HEK293 (cell line): Measurements from ENCODE around the gene RAET1L.

Experiments
- CTCF ChIA-PET: fragments of 350-600 bp; formaldehyde crosslinking; extraction: SDS; loops from one replicate; lab custom pipeline; 2021; ENCODE audit warnings: antibody characterized with exemption; lab: Yijun Ruan, JAX
- POLR2A ChIA-PET: fragments of 300-600 bp; formaldehyde crosslinking; extraction: SDS; loops from one replicate; lab custom pipeline; 2020; ENCODE audit warnings: antibody characterized with exemption, inconsistent platforms; lab: Yijun Ruan, JAX
- H3K27ac ChIP-seq: fragments of 200-500 bp; sonication (Bioruptor generic); 2 replicates; pipeline ENCODE4 v1.5.1; 2014; ENCODE audit warnings: low read depth, low read length, control low read depth, inconsistent platforms; ENCODE audit errors: extremely low read depth
- H3K36me3 ChIP-seq, 2 experiments: fragments of 200-500 bp in 1 of 2; sonication (Bioruptor generic) in 1 of 2; 1 replicate in 1 of 2; 2 replicates in 1 of 2; pipeline ENCODE4 v1.5.1; 2014 to 2017; ENCODE audit warnings: inconsistent platforms in 2 of 2, low read length in 2 of 2; ENCODE audit not compliant: control insufficient read depth in 2 of 2, insufficient read depth in 1 of 2
- H3K4me1 ChIP-seq: fragments of 200-500 bp; sonication (Bioruptor generic); 2 replicates; pipeline ENCODE4 v1.5.1; 2014; ENCODE audit warnings: mild to moderate bottlenecking, low read length, inconsistent platforms; ENCODE audit not compliant: control insufficient read depth, insufficient read depth
- H3K4me3 ChIP-seq: 2 replicates; pipeline ENCODE4 v1.5.1; 2011; ENCODE audit warnings: low read depth, mild to moderate bottlenecking, control low read depth, low read length, moderate library complexity
- H3K9me3 ChIP-seq: fragments of 200-500 bp; sonication (Bioruptor generic); 2 replicates; pipeline ENCODE4 v1.5.1; 2014; ENCODE audit warnings: low read depth, low read length, inconsistent platforms; ENCODE audit not compliant: control insufficient read depth, insufficient read depth
- BCL11A ChIP-seq: fragments of 450-650 bp; formaldehyde crosslinking; IDR thresholded peaks from 2 replicates; pipeline ENCODE4 v1.5.1; 2016; ENCODE audit warnings: low read depth, missing biosample characterization, missing genetic modification characterization
- KLF9 ChIP-seq: fragments of 450-650 bp; formaldehyde crosslinking; IDR thresholded peaks from 2 replicates; pipeline ENCODE4 v1.5.1; 2016; ENCODE audit warnings: missing biosample characterization, missing genetic modification characterization, low read depth
- MZF1 ChIP-seq: fragments of 450-650 bp; formaldehyde crosslinking; IDR thresholded peaks from 2 replicates; pipeline ENCODE4 v1.5.1; 2017; ENCODE audit warnings: missing biosample characterization, missing genetic modification characterization, borderline replicate concordance
- TCF7L2 ChIP-seq: IDR thresholded peaks from 2 replicates; pipeline ENCODE4 v1.6.1; 2011; ENCODE audit warnings: low read depth, mild to moderate bottlenecking, inconsistent platforms, low read length, moderate library complexity, borderline replicate concordance
- WT1 ChIP-seq: fragments of 450-650 bp; formaldehyde crosslinking; IDR thresholded peaks from 2 replicates; pipeline ENCODE4 v1.5.1; 2016; ENCODE audit warnings: missing biosample characterization, missing genetic modification characterization
- ZNF121 ChIP-seq: fragments of 450-650 bp; formaldehyde crosslinking; IDR thresholded peaks from 2 replicates; pipeline ENCODE4 v1.5.1; 2016; ENCODE audit warnings: missing biosample characterization, missing genetic modification characterization
- ZNF132 ChIP-seq: fragments of 450-650 bp; formaldehyde crosslinking; IDR thresholded peaks from 2 replicates; pipeline ENCODE4 v1.5.1; 2017; ENCODE audit warnings: missing biosample characterization, missing genetic modification characterization, borderline replicate concordance
- ZNF202 ChIP-seq: fragments of 450-650 bp; formaldehyde crosslinking; IDR thresholded peaks from 2 replicates; pipeline ENCODE4 v1.5.1; 2016; ENCODE audit warnings: missing biosample characterization, missing genetic modification characterization, borderline replicate concordance
- ZNF394 ChIP-seq: fragments of 450-650 bp; formaldehyde crosslinking; IDR thresholded peaks from 2 replicates; pipeline ENCODE4 v1.5.1; 2016; ENCODE audit warnings: missing biosample characterization, missing genetic modification characterization, mild to moderate bottlenecking, moderate library complexity, borderline replicate concordance
- ZNF423 ChIP-seq: fragments of 450-650 bp; formaldehyde crosslinking; IDR thresholded peaks from 2 replicates; pipeline ENCODE4 v1.5.1; 2016; ENCODE audit warnings: missing biosample characterization, missing genetic modification characterization
- ZNF555 ChIP-seq: fragments of 450-650 bp; formaldehyde crosslinking; conservative IDR thresholded peaks from 2 replicates; pipeline ENCODE4 v1.5.1; 2017; ENCODE audit warnings: missing biosample characterization, mild to moderate bottlenecking, missing genetic modification characterization, inconsistent platforms
- ZNF571 ChIP-seq: fragments of 450-650 bp; formaldehyde crosslinking; IDR thresholded peaks from 2 replicates; pipeline ENCODE4 v1.5.0; 2017; ENCODE audit warnings: missing biosample characterization, missing genetic modification characterization
- ZNF596 ChIP-seq: fragments of 450-650 bp; IDR thresholded peaks from 2 replicates; pipeline ENCODE4 v1.5.0; 2018; ENCODE audit warnings: missing biosample characterization, mild to moderate bottlenecking, missing genetic modification characterization, moderate library complexity
- ZNF626 ChIP-seq: fragments of 450-650 bp; sonication (Bioruptor Pico); formaldehyde crosslinking; IDR thresholded peaks from 2 replicates; pipeline ENCODE4 v1.5.1; 2018; ENCODE audit warnings: missing biosample characterization, missing genetic modification characterization, inconsistent platforms
- ZNF76 ChIP-seq: fragments of 450-650 bp; formaldehyde crosslinking; IDR thresholded peaks from 2 replicates; pipeline ENCODE4; 2016; ENCODE audit warnings: low read depth, missing biosample characterization, missing genetic modification characterization, borderline replicate concordance
- TF ChIP-seq, protein P1 (sequence below): fragments of 450-650 bp; formaldehyde crosslinking; IDR thresholded peaks from 2 replicates; pipeline ENCODE4 v1.5.1; 2016; ENCODE audit warnings: missing biosample characterization, missing genetic modification characterization
- TF ChIP-seq, protein P2 (sequence below): fragments of 450-650 bp; formaldehyde crosslinking; IDR thresholded peaks from 2 replicates; pipeline ENCODE4 v1.5.1; 2016; ENCODE audit warnings: missing biosample characterization, missing genetic modification characterization
- TF ChIP-seq, protein P3 (sequence below): fragments of 450-650 bp; formaldehyde crosslinking; IDR thresholded peaks from 2 replicates; pipeline ENCODE4 v1.5.1; 2016; ENCODE audit warnings: missing biosample characterization, missing genetic modification characterization
- TF ChIP-seq, protein P4 (sequence below): fragments of 450-650 bp; formaldehyde crosslinking; IDR thresholded peaks from 2 replicates; pipeline ENCODE4 v1.5.1; 2016; ENCODE audit warnings: missing biosample characterization, missing genetic modification characterization

The RAET1L gene

DNA sequence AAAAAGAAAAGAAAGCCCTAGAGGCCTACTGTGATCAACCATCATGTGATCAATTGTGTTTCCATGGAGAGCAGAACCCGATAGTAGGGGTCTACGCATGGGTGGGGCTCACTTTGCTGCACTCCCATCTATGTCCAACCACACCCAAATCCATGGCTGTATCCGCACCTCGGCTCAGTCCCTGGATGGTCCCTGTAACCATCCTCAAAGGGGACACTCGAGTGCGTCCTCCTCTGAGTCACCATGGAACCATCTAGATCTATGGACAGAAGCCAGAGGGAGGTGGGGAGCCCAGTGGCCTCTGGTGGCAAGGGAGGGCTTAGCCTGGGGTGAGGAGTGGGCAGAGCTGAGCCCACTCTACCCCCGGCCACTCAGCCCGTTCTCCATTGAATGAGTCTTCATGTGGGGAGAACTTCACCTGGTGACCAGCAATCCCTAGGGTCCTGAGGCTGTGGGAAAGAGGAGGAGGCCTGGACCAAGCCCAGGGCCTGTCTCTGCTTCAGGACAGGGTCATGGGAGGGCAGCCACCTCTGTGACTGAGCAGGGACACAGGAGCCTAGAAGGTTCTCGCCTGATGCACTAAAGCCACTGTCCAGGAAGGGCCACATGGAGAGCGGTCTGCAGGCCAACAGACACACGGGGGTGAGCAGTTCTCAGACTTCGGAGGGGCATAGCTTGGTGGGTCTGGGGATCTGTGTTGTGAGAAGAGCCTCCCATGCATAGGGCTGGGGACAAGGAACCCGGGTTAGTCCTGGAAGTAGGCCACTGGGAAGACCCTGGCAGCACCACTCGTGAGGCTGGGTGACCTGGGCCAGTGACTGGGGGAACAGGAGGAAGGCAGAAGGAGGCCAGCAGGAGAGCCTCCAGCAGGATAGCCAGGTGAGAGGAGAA lies 19.3 kb downstream of the RAET1L start:
- Histone ChIP-seq H3K9me3 (no peaks in the 10 kb centered on the region), H3K36me3 (peaks cover 0 to 5% of the 10 kb centered on the region in 2 experiments; a peak in 1 of 3 replicates), H3K4me1 (peaks cover 3% of the 10 kb centered on the region; the same call in 1 of the 2 replicates), H3K4me3 (no peak overlapping the region)
- CTCF ChIA-PET: interaction anchor here (0.6 to 2.5 kb wide), 13 partner anchors 11 to 354 kb away, joined by 3 to 18 read pairs (median 5); no protein-coding TSS in a partner anchor
- TF ChIP-seq ZNF626: no peak
- TF ChIP-seq, protein P1, sequence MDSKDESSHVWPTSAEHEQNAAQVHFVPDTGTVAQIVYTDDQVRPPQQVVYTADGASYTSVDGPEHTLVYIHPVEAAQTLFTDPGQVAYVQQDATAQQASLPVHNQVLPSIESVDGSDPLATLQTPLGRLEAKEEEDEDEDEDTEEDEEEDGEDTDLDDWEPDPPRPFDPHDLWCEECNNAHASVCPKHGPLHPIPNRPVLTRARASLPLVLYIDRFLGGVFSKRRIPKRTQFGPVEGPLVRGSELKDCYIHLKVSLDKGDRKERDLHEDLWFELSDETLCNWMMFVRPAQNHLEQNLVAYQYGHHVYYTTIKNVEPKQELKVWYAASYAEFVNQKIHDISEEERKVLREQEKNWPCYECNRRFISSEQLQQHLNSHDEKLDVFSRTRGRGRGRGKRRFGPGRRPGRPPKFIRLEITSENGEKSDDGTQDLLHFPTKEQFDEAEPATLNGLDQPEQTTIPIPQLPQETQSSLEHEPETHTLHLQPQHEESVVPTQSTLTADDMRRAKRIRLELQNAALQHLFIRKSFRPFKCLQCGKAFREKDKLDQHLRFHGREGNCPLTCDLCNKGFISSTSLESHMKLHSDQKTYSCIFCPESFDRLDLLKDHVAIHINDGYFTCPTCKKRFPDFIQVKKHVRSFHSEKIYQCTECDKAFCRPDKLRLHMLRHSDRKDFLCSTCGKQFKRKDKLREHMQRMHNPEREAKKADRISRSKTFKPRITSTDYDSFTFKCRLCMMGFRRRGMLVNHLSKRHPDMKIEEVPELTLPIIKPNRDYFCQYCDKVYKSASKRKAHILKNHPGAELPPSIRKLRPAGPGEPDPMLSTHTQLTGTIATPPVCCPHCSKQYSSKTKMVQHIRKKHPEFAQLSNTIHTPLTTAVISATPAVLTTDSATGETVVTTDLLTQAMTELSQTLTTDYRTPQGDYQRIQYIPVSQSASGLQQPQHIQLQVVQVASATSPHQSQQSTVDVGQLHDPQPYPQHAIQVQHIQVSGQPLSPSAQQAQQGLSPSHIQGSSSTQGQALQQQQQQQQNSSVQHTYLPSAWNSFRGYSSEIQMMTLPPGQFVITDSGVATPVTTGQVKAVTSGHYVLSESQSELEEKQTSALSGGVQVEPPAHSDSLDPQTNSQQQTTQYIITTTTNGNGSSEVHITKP (tag by site-specific recombination): no peak
- TF ChIP-seq BCL11A (tag by site-specific recombination): no peak
- no peak for TF ChIP-seq ZNF596 (tag by site-specific recombination)
- TF ChIP-seq ZNF423: no peak
- TF ChIP-seq, all 188 proteins: peak for 0
- no peak overlapping the region for H3K27ac ChIP-seq
- POLR2A ChIA-PET: interaction anchor here (0.6 kb wide), 1 partner anchor 283 kb away, joined by 3 read pairs; no protein-coding TSS in a partner anchor

DNA sequence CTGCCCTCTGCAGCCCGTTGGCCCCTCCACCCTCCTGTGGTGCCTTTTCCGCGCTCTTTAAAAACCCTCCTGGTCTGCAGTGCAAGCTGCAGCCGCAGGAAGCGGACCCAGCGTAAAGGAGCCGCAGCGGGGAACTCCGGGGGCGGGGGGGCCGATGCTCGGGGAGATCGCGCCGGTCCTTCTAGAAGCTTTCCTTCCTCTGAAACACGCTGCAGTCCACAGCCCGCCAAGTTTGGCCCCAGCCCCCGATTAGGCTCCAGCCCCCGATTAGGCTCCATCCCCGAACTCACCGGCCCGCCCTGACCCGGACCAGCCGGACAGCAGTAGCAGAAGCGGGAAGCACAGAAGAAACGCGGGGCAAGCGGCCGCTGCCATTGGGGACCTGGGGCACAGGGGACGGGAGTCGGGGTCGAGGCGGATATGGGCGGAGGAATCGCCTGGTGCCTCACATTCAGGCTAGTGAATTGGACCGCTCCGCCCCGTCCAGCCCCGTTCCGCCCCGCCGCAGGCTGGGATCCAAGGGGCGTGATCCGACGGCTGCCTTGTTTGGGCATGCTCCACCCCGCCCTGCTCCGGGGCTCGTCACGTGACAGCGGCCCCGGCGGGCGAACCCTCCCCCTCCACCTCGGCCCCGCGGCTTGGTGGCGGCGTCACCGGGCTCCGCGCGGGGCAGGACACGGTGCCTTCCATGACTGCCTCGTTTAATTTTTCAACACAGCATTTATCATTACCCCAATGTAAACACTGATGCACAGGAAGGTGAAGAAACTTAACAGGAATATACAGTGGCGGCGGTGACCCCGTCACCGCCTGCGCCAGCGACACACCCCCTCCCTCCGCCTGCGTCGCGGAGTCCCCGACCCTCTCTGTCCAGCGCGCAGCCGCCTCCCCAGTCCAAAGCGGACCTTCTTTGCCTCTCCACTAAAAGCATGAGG lies 20.3 kb downstream of the RAET1L start:
- peaks cover 0 to 14% of the 10 kb centered on the region in 2 experiments; a peak in 1 of 3 replicates for H3K36me3 ChIP-seq
- peaks cover 3% of the 10 kb centered on the region; the same call in 1 of the 2 replicates for H3K4me1 ChIP-seq
- ChIA-PET POLR2A (interaction anchor here (1.1 to 1.2 kb wide), 2 partner anchors 41 to 594 kb away, joined by 3 to 4 read pairs; partner anchors contain the start of gene ULBP1), CTCF (interaction anchor here (0.6 kb wide), 2 partner anchors 139 to 142 kb away, joined by 3 read pairs; no protein-coding TSS in a partner anchor)
- H3K4me3 ChIP-seq: peak overlapping the region; percentile 76
- H3K27ac ChIP-seq: peak overlapping the region; percentile 47; the same call in 1 of the 2 replicates
- no peaks in the 10 kb centered on the region for H3K9me3 ChIP-seq
- TF ChIP-seq ZNF121: no peak
- no peak for TF ChIP-seq ZNF202 (tag by site-specific recombination)
- TF ChIP-seq ZNF423: no peak
- peak; percentile 94 for TF ChIP-seq KLF9 (tag by site-specific recombination)
- TF ChIP-seq ZNF394 (tag by site-specific recombination): 0 out of 2 replicates have a peak, but pooled peaks have one; percentile 20
- TF ChIP-seq ZNF555 (tag by site-specific recombination): no peak
- no peak for TF ChIP-seq MZF1 (tag by site-specific recombination)
- no peak for TF ChIP-seq TCF7L2
- TF ChIP-seq, protein P2, sequence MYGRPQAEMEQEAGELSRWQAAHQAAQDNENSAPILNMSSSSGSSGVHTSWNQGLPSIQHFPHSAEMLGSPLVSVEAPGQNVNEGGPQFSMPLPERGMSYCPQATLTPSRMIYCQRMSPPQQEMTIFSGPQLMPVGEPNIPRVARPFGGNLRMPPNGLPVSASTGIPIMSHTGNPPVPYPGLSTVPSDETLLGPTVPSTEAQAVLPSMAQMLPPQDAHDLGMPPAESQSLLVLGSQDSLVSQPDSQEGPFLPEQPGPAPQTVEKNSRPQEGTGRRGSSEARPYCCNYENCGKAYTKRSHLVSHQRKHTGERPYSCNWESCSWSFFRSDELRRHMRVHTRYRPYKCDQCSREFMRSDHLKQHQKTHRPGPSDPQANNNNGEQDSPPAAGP (tag by site-specific recombination): peak; percentile 77; the same call in 1 of the 2 replicates
- TF ChIP-seq ZNF76 (tag by site-specific recombination): no peak; the same call in 1 of the 2 replicates
- no peak for TF ChIP-seq ZNF571 (tag by site-specific recombination)
- TF ChIP-seq WT1 (tag by site-specific recombination): no peak; the same call in 1 of the 2 replicates
- no peak for TF ChIP-seq ZNF132 (tag by site-specific recombination)
- TF ChIP-seq, protein P3, sequence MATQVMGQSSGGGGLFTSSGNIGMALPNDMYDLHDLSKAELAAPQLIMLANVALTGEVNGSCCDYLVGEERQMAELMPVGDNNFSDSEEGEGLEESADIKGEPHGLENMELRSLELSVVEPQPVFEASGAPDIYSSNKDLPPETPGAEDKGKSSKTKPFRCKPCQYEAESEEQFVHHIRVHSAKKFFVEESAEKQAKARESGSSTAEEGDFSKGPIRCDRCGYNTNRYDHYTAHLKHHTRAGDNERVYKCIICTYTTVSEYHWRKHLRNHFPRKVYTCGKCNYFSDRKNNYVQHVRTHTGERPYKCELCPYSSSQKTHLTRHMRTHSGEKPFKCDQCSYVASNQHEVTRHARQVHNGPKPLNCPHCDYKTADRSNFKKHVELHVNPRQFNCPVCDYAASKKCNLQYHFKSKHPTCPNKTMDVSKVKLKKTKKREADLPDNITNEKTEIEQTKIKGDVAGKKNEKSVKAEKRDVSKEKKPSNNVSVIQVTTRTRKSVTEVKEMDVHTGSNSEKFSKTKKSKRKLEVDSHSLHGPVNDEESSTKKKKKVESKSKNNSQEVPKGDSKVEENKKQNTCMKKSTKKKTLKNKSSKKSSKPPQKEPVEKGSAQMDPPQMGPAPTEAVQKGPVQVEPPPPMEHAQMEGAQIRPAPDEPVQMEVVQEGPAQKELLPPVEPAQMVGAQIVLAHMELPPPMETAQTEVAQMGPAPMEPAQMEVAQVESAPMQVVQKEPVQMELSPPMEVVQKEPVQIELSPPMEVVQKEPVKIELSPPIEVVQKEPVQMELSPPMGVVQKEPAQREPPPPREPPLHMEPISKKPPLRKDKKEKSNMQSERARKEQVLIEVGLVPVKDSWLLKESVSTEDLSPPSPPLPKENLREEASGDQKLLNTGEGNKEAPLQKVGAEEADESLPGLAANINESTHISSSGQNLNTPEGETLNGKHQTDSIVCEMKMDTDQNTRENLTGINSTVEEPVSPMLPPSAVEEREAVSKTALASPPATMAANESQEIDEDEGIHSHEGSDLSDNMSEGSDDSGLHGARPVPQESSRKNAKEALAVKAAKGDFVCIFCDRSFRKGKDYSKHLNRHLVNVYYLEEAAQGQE (tag by site-specific recombination): peak; percentile 55
- TF ChIP-seq, protein P4, sequence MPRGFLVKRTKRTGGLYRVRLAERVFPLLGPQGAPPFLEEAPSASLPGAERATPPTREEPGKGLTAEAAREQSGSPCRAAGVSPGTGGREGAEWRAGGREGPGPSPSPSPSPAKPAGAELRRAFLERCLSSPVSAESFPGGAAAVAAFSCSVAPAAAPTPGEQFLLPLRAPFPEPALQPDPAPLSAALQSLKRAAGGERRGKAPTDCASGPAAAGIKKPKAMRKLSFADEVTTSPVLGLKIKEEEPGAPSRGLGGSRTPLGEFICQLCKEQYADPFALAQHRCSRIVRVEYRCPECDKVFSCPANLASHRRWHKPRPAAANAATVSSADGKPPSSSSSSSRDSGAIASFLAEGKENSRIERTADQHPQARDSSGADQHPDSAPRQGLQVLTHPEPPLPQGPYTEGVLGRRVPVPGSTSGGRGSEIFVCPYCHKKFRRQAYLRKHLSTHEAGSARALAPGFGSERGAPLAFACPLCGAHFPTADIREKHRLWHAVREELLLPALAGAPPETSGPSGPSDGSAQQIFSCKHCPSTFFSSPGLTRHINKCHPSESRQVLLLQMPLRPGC: no peak
